Measurements from ENCODE around the gene PBXIP1.
A peak's percentile ranks its signal among the peaks of the same experiment; 100 is the strongest.

PBXIP1 gene

GRCh38 chr1:154944401-154945159, 11.3 kb downstream of the PBXIP1 start:
- TF ChIP-seq PATZ1 (CRISPR knock-in tag; IDR thresholded peaks at IDR 0.05; ENCODE audit: borderline replicate concordance) (no peak), TSHZ2 (CRISPR knock-in tag; IDR thresholded peaks at IDR 0.05) (no peak), RARB (CRISPR knock-in tag; IDR thresholded peaks at IDR 0.05) (no peak), TCF4 (CRISPR knock-in tag; IDR thresholded peaks at IDR 0.05; ENCODE audit: borderline replicate concordance) (no peak), PPARA (CRISPR knock-in tag; IDR thresholded peaks at IDR 0.05; ENCODE audit: borderline replicate concordance) (no peak), CREB5 (CRISPR knock-in tag; IDR thresholded peaks at IDR 0.05; ENCODE audit: low read depth) (no peak), CSDC2 (CRISPR knock-in tag; IDR thresholded peaks at IDR 0.05) (no peak), ZFP3 (CRISPR knock-in tag; IDR thresholded peaks at IDR 0.05) (no peak), ZNF565 (CRISPR knock-in tag; conservative IDR thresholded peaks at IDR 0.05; ENCODE audit: low read depth) (no peak), CSRNP3 (CRISPR knock-in tag; IDR thresholded peaks at IDR 0.05) (no peak), TOX (CRISPR knock-in tag; IDR thresholded peaks at IDR 0.05; ENCODE audit: borderline replicate concordance) (no peak), POU6F1 (CRISPR knock-in tag; IDR thresholded peaks at IDR 0.05; ENCODE audit: borderline replicate concordance, low read depth) (no peak), OSR1 (CRISPR knock-in tag; IDR thresholded peaks at IDR 0.05) (no peak), ESRRG (CRISPR knock-in tag; IDR thresholded peaks at IDR 0.05) (no peak), ZNF70 (CRISPR knock-in tag; IDR thresholded peaks at IDR 0.05) (no peak), SNAI2 (CRISPR knock-in tag; IDR thresholded peaks at IDR 0.05) (no peak), GLIS3 (CRISPR knock-in tag; IDR thresholded peaks at IDR 0.05) (no peak), ZFP30 (CRISPR knock-in tag; IDR thresholded peaks at IDR 0.05) (no peak), ZC3H10 (CRISPR knock-in tag; IDR thresholded peaks at IDR 0.05) (no peak), BACH2 (CRISPR knock-in tag; IDR thresholded peaks at IDR 0.05; ENCODE audit: borderline replicate concordance) (no peak)
- ATAC-seq: no peak

- ATAC-seq: peak; percentile 77
- no peak for TF ChIP-seq SNAI2 (CRISPR knock-in tag; IDR thresholded peaks at IDR 0.05)
- TF ChIP-seq ISL1 (CRISPR knock-in tag; IDR thresholded peaks at IDR 0.05): no peak
- no peak for TF ChIP-seq PATZ1 (CRISPR knock-in tag; IDR thresholded peaks at IDR 0.05; ENCODE audit: borderline replicate concordance)
- no peak for TF ChIP-seq TSHZ2 (CRISPR knock-in tag; IDR thresholded peaks at IDR 0.05)
- no peak for TF ChIP-seq POU6F1 (CRISPR knock-in tag; IDR thresholded peaks at IDR 0.05; ENCODE audit: borderline replicate concordance, low read depth)
- TF ChIP-seq ESRRG (CRISPR knock-in tag; IDR thresholded peaks at IDR 0.05): no peak
- no peak for TF ChIP-seq CSDC2 (CRISPR knock-in tag; IDR thresholded peaks at IDR 0.05)
- no peak for TF ChIP-seq ZNF70 (CRISPR knock-in tag; IDR thresholded peaks at IDR 0.05)
- TF ChIP-seq ZNF565 (CRISPR knock-in tag; conservative IDR thresholded peaks at IDR 0.05; ENCODE audit: low read depth): no peak
- TF ChIP-seq ZC3H10 (CRISPR knock-in tag; IDR thresholded peaks at IDR 0.05): no peak
- no peak for TF ChIP-seq ZNF8 (CRISPR knock-in tag; IDR thresholded peaks at IDR 0.05)
These were observed 12.1 kb downstream of the PBXIP1 start for GRCh38 chr1:154943649-154944400.

All from SK-N-SH treated with all-trans-retinoic acid at 6 μM for 48 hours (cell line).